Mucosa of descending colon (tissue), 3 donors: ENCODE results near the gene LIF. TPM values are rescaled to one million over a fixed set of nuclear protein-coding genes. Genes with fewer than 3 reads are reported as not detected.

Experiments used
- ATAC-seq: fragments of 200-7000 bp; cut with Tn5 transposase; one replicate; pipeline ENCODE4 v1.9.1; 2020; ENCODE audit warnings: mild to moderate bottlenecking, moderate library complexity
- DNase-seq, 3 donors: peaks; one replicate each; pipeline ENCODE4 v3.0.0-alpha.2; 2020
- H3K36me3 ChIP-seq: fragments of 200-600 bp; one replicate; pipeline ENCODE4 v1.8.0; 2021; ENCODE audit warnings: low read depth, mild to moderate bottlenecking
- H3K4me1 ChIP-seq: fragments of 200-600 bp; one replicate; pipeline ENCODE4 v1.8.0; 2021; ENCODE audit warnings: low read depth, mild to moderate bottlenecking
- H3K4me3 ChIP-seq: fragments of 200-600 bp; one replicate; pipeline ENCODE4 v1.8.0; 2021; ENCODE audit warnings: mild to moderate bottlenecking
- H3K9me3 ChIP-seq: fragments of 200-600 bp; one replicate; pipeline ENCODE4 v1.8.0; 2021; ENCODE audit warnings: mild to moderate bottlenecking
- intact Hi-C, 2 donors: fragments of 100-400 bp; cut with DNase I in 1 of 2; cut with micrococcal nuclease in 1 of 2; formaldehyde crosslinking; loops; one replicate each; pipeline versions ENCODE4 v1.11.0 to v1.11.1; 2022; cut with DNase I, micrococcal nuclease
- total RNA-seq, 3 donors: library from RNA; stranded (reverse); fragmentation: NEBNext Ultra II Directional in 2 of 3; extraction: Animal tissue kit (Norgen Biotek cat#: 25700) in 2 of 3; gene quantifications; one replicate each; pipeline versions ENCODE4 v1.2.1 to v1.2.4, GENCODE V29; 2021 to 2023
- TF ChIP-seq, protein P1 (sequence below): fragments of 200-600 bp; IDR thresholded peaks from one replicate; pipeline ENCODE4 v1.8.0; 2022; ENCODE audit warnings: antibody characterized with exemption, mild to moderate bottlenecking
- donor health status: DM: no; HTN: no; CAD: no; lungs with moderate emphysema.
- donor health status: DM: no; HTN: no; CAD: no.
- donor health status: DM: no; HTN: yes; CAD: no.

Gene LIF
- total RNA-seq, 3 donors from 2014 or later = 9.1 to 10.0 (median 9.9) TPM

DNA sequence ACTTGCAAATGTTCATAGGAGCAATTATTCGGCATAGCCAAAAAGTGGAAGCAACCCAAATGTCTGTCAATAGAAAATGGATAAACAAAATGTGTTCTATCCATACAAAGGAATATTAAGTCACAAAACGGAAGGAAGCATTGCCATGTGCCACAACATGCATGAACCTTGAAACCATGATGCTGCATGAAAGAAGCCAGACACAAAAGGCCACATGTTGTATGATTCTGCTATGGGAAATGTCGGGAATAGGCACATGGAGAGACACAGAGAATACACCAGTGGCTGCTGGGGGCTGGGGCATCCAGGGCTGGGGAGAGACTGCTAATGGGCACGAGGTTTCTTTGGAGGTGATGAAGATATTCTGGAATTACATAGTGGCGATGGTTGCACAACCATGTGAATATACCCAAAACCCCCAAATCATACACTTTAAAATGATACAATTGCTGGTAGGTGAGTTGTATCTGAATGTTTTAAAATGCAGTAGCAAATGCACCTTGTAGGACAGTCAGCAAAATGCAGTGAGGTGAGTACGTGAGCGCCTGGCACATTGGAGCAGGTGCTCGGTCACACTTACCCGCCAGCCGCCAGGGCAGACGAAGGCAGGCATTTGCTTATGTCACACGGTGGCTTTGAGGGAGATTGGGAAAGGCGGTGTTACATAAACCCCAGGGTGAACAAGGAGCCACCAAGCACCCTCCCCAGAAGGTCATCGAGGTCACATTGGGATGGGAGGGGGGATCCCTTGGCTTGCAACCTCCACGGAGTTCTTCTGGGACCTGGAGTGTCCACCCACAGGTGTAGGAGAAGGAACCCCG lies 26.4 kb upstream of the LIF start:
- Histone ChIP-seq H3K4me1 (peaks cover 2% of the 10 kb centered on the region), H3K36me3 (no peaks in the 10 kb centered on the region), H3K9me3 (no peaks in the 10 kb centered on the region), H3K4me3 (no peak overlapping the region)
- DNase-seq (no peak), ATAC-seq (no peak)
- intact Hi-C loops = no loop called here
- TF ChIP-seq, protein P1, sequence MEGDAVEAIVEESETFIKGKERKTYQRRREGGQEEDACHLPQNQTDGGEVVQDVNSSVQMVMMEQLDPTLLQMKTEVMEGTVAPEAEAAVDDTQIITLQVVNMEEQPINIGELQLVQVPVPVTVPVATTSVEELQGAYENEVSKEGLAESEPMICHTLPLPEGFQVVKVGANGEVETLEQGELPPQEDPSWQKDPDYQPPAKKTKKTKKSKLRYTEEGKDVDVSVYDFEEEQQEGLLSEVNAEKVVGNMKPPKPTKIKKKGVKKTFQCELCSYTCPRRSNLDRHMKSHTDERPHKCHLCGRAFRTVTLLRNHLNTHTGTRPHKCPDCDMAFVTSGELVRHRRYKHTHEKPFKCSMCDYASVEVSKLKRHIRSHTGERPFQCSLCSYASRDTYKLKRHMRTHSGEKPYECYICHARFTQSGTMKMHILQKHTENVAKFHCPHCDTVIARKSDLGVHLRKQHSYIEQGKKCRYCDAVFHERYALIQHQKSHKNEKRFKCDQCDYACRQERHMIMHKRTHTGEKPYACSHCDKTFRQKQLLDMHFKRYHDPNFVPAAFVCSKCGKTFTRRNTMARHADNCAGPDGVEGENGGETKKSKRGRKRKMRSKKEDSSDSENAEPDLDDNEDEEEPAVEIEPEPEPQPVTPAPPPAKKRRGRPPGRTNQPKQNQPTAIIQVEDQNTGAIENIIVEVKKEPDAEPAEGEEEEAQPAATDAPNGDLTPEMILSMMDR = no peak

DNA sequence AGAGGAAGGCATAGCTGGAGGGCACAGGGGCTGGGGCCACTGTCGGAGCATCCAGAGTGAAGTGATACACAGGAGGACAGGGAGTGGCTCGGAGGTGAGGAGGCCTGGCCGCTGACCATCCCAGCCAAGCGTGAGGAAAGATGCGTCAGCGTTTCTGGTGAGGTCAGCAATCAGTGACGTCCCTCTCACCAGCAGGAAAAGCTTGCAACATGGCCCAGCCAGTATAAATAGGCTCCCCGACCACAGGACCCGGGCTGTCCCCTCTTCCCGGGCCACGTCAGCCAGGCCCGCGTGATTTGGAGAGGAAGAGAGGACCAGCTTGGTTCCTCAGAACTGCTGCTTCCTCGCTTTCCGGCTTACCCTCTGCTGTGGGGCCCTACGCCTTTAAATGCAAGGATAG lies 24.3 kb upstream of the LIF start:
- intact Hi-C loops = no loop called here
- Histone ChIP-seq H3K4me3 (no peak overlapping the region), H3K36me3 (no peaks in the 10 kb centered on the region), H3K9me3 (no peaks in the 10 kb centered on the region), H3K4me1 (no peaks in the 10 kb centered on the region)
- ATAC-seq (peak; percentile 31), DNase-seq (peak in 2 of 3 donors; percentile 41 to 83)
- TF ChIP-seq, protein P1 = no peak

DNA sequence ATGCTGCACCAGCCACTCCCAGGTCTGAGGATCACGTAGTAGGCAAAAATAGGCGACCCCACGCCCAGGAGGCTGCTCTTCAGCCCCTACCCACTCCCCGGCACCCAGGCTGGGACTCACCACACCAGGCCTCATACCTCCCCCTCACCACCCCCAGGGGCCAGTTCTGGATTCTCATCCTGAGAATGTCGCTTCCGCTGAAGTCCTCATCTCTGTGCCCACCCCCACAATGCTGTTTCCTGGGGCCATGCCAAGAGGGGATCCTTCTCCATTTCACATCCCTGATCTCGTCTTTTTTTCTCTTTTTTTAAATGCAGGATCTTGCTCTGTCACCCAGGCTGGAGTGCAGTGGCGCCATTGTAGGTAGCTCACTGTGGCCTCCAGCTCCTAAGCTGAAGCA lies 21.8 kb upstream of the LIF start:
- DNase-seq (no peak), ATAC-seq (no peak)
- no peak overlapping the region for H3K4me3 ChIP-seq
- TF ChIP-seq, protein P1 = no peak
- no peaks in the 10 kb centered on the region for H3K36me3 ChIP-seq
- no peaks in the 10 kb centered on the region for H3K9me3 ChIP-seq
- intact Hi-C loops = loop anchor here in 1 of 2 donors (5.0 kb wide), 1 partner anchor 114 kb away; no protein-coding TSS in a partner anchor
- no peaks in the 10 kb centered on the region for H3K4me1 ChIP-seq

DNA sequence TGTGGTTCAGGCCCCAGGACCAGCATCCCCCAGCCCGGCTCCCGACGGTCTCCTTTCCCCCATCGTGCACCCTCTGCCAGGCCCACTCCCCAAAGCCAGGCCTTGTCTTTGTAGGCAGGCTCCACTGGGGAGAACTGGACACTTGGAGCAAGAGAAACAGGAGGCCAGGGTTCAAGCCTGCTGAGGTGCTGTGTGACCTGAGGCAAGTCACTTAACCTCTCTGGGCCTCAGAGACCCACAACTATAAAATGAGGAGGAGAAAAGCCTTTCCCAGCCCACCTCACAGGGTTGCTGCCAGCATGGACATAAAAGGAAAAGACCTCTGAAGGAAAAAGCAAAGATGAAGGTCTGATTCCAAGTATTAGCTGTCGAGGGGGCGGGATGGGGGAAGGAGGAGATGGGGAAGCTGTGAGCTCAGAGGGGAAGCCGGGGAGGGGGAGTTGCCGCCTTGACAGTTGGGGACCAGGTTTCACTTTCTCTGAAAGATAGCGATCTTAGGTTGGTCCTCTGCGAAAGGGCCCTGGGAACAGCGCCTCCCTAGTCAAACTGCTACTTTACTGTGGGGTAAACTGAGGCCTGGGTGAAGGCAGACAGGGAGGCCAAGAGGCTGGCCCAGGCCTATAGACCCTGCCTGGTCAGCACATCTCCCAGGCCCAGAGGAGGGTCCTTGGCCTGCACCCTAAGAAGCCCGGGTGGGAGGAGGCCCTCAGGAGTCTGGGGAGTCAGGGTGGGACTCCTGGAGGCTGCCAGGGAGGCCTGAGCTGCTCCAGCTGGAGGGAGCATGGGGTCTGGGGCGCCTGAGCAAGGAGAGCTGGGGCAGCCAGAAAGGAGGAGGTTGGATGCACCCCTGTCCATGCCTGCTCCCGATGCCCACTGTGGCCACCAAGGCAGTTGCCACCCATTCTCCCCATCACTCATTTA lies 21.1 kb upstream of the LIF start:
- Histone ChIP-seq H3K4me3 (no peak overlapping the region), H3K4me1 (peaks cover 6% of the 10 kb centered on the region), H3K9me3 (no peaks in the 10 kb centered on the region), H3K36me3 (no peaks in the 10 kb centered on the region)
- TF ChIP-seq, protein P1 = no peak
- intact Hi-C loops = loop anchor here in 1 of 2 donors (5.0 kb wide), 1 partner anchor 115 kb away; no protein-coding TSS in a partner anchor
- peak in 2 of 3 donors; percentile 23 to 62 for DNase-seq
- ATAC-seq = no peak

DNA sequence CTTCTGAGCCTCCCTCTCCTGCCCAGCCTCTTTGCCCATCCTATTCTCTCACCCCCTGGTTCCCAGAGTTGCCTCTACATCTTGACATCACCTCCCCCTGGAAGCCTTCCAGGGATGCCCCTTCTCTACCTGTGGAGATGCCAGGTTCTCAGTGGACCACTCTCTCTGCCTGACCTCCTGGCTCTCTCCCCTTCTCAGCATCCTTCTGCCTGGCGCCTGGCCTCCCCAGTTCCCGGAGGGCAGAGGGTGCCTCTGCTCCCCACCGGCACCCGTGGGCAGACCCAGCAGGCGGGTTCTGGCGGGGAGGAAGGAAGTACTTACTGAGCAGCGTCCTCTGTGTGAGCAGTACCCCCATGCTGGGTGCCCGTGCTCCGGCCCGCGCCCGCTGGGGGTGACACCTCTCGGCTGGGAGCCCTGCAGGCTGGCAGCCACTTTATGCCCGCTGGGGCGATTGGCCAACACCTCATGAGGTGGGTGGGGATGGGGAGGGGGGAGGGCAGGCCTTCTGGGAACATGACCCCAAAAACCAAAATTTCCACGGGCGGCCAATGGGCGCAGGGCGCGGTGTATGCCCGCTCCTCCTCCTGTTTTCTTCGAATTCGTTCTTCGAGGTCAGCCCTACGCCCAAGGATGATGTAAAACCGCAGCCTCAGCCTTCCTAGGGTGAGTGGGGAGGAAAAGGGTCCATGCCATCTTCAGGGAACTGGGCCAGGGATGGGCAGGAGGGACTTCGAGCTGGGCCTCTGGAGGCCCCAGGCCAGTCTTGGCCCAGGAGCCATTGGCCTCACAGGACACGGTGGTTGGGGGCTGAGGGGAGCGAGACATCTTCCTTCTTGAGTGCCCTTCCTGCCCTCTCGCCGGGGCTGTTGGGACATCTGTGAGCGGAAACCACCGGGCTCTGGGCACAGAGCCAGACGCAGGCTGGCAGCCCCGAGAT lies 20.2 kb upstream of the LIF start, which contains the start of gene OSM:
Gene OSM, minus strand, starts transcription at position 407 of the 937 bp plus-strand sequence. Its CDS starts 52 bp downstream, at position 355.
- Histone ChIP-seq H3K4me1 (peaks cover 6% of the 10 kb centered on the region), H3K9me3 (no peaks in the 10 kb centered on the region), H3K36me3 (no peaks in the 10 kb centered on the region), H3K4me3 (no peak within 1 kb of the TSS)
- TF ChIP-seq, protein P1 = no peak
- DNase-seq (peak in 2 of 3 donors; percentile 70 to 90), ATAC-seq (peak; percentile 54)
- intact Hi-C loops = loop anchor here in 1 of 2 donors (5.0 kb wide), 1 partner anchor 116 kb away; no protein-coding TSS in a partner anchor
